HepG2 (cell line): ENCODE results near the gene HRH2. TPM values are rescaled to one million over a fixed set of nuclear protein-coding genes. Genes with fewer than 3 reads are reported as not detected.

ENCODE experiments used
- ATAC-seq: fragments of 200-7000 bp; cut with Tn5 transposase; 3 replicates; pipeline ENCODE4 v1.9.1; 2020; ENCODE audit warnings: mild to moderate bottlenecking, moderate library complexity
- BruUV-seq: library from RNA; stranded (reverse); fragments of 400-500 nt; replicated peaks from 2 replicates; lab custom pipeline; 2021; lab: Mats Ljungman, UMichigan
- CTCF ChIA-PET: fragments of 300-600 bp; formaldehyde crosslinking; extraction: SDS; loops from one replicate; lab custom pipeline; 2021; ENCODE audit warnings: low total read pairs, inconsistent platforms, low intra/inter-chr PET ratio; lab: Yijun Ruan, JAX
- POLR2A ChIA-PET: fragments of 350-600 bp; sonication (Branson Sonifier 250); formaldehyde crosslinking; loops from one replicate; lab custom pipeline; 2020; ENCODE audit warnings: antibody characterized with exemption, inconsistent platforms; lab: Yijun Ruan, JAX
- DNase-seq: peaks from one replicate; pipeline ENCODE4 v3.0.0-alpha.2; 2015; ENCODE audit warnings: low spot score
- FAIRE-seq: peaks from 3 replicates; lab custom pipeline; 2011; peaks lifted over from hg19 to GRCh38; lab: Jason Lieb, UNC
- H2AFZ ChIP-seq: one replicate; pipeline ENCODE4 v1.6.1; 2011; ENCODE audit warnings: low read length, inconsistent platforms
- H3K27ac ChIP-seq: fragments of 300-600 bp; 3 replicates; pipeline ENCODE4 v1.8.0; 2011; ENCODE audit warnings: mixed run types, mild to moderate bottlenecking, mixed read lengths, low read length, inconsistent platforms; ENCODE audit not compliant: insufficient read depth; ENCODE audit errors: extremely low read length
- H3K27me3 ChIP-seq, 2 experiments: fragments of 200-600 bp in 1 of 2; 2 replicates in 1 of 2; 3 replicates in 1 of 2; pipeline versions ENCODE4 v1.6.0 to v1.8.0; 2011; ENCODE audit warnings: low read length in 2 of 2, mild to moderate bottlenecking in 2 of 2, moderate library complexity in 2 of 2, inconsistent platforms in 1 of 2; ENCODE audit not compliant: insufficient read depth in 2 of 2, control insufficient read depth in 1 of 2
- H3K36me3 ChIP-seq, 2 experiments: fragments of 200-600 bp in 1 of 2; replicated peaks in 1 of 2; 2 replicates in 1 of 2; 3 replicates in 1 of 2; pipeline versions ENCODE4 v1.5.1 to v1.8.0; 2011; ENCODE audit warnings: low read length in 2 of 2, inconsistent platforms in 1 of 2; ENCODE audit not compliant: insufficient read depth in 2 of 2, control insufficient read depth in 1 of 2
- H3K4me1 ChIP-seq: 2 replicates; pipeline ENCODE4 v1.5.1; 2012; ENCODE audit warnings: low read length, inconsistent platforms; ENCODE audit not compliant: insufficient read depth
- H3K4me2 ChIP-seq: 2 replicates; pipeline ENCODE4 v1.6.0; 2011; ENCODE audit warnings: low read depth, low read length, inconsistent platforms
- H3K4me3 ChIP-seq, 3 experiments: fragments of 200-600 bp in 1 of 3; sonication (generic), shearing (Covaris generic) in 1 of 3; replicated peaks in 1 of 3; 2 replicates each; pipeline ENCODE4 v1.5.1; 2011 to 2016; ENCODE audit warnings: low read length in 3 of 3, inconsistent platforms in 2 of 3, low read depth in 2 of 3, mild to moderate bottlenecking in 2 of 3, control low read depth in 1 of 3, mixed read lengths in 1 of 3; ENCODE audit not compliant: insufficient read depth in 1 of 3
- H3K79me2 ChIP-seq: one replicate; pipeline ENCODE4 v1.6.1; 2011; ENCODE audit warnings: low read length, inconsistent platforms; ENCODE audit not compliant: insufficient read depth
- H3K9ac ChIP-seq: 2 replicates; pipeline ENCODE4 v1.6.0; 2011; ENCODE audit warnings: mild to moderate bottlenecking, low read depth, low read length, inconsistent platforms; ENCODE audit not compliant: insufficient read depth
- H3K9me3 ChIP-seq: 2 replicates; pipeline ENCODE4 v1.5.1; 2012; ENCODE audit warnings: mild to moderate bottlenecking, low read length
- H4K20me1 ChIP-seq: 2 replicates; pipeline ENCODE4 v1.6.0; 2011; ENCODE audit warnings: inconsistent platforms, mild to moderate bottlenecking, low read length, moderate library complexity; ENCODE audit not compliant: insufficient read depth
- ARHGAP35 ChIP-seq: sonication (generic); formaldehyde crosslinking; IDR thresholded peaks from 2 replicates; pipeline ENCODE4 v1.9.0; 2022; ENCODE audit warnings: mild to moderate bottlenecking, inconsistent platforms, moderate library complexity, missing genetic modification reagents, borderline replicate concordance
- ARNTL ChIP-seq: sonication (generic); formaldehyde crosslinking; IDR thresholded peaks from 2 replicates; pipeline ENCODE4 v1.4.0; 2020; ENCODE audit warnings: mild to moderate bottlenecking, missing genetic modification reagents
- BCL6 ChIP-seq: IDR thresholded peaks from 2 replicates; pipeline ENCODE4 v1.6.1; 2016; ENCODE audit warnings: missing genetic modification reagents, missing compliant biosample characterization
- DR1 ChIP-seq: sonication (generic); formaldehyde crosslinking; IDR thresholded peaks from 2 replicates; pipeline ENCODE4 v1.8.0; 2021; ENCODE audit warnings: mild to moderate bottlenecking, missing genetic modification reagents, inconsistent platforms
- KLF11 ChIP-seq: IDR thresholded peaks from 2 replicates; pipeline ENCODE4 v1.6.1; 2016; ENCODE audit warnings: missing compliant biosample characterization
- NCOR1 ChIP-seq: fragments of 200-600 bp; sonication (generic); IDR thresholded peaks from 2 replicates; pipeline ENCODE4 v1.7.0; 2017; ENCODE audit warnings: antibody characterized with exemption, low read length, borderline replicate concordance
- PLRG1 ChIP-seq: fragments of 450-650 bp; conservative IDR thresholded peaks from 2 replicates; pipeline ENCODE4 v1.6.1; 2016
- SAP130 ChIP-seq: IDR thresholded peaks from 2 replicates; pipeline ENCODE4 v1.6.1; 2016; ENCODE audit warnings: low read depth
- SMAD3 ChIP-seq: sonication (generic); formaldehyde crosslinking; IDR thresholded peaks from 2 replicates; pipeline ENCODE4 v1.4.0; 2020; ENCODE audit warnings: missing genetic modification reagents
- SOX5 ChIP-seq: IDR thresholded peaks from 2 replicates; pipeline ENCODE4 v1.6.1; 2016; ENCODE audit warnings: borderline replicate concordance
- SYNCRIP ChIP-seq: fragments of 200-400 bp; formaldehyde crosslinking; IDR thresholded peaks from 2 replicates; pipeline ENCODE4 v1.6.1; 2018; ENCODE audit warnings: mild to moderate bottlenecking, low read depth, low read length; ENCODE audit not compliant: insufficient read depth
- ZNF101 ChIP-seq: sonication (generic); formaldehyde crosslinking; IDR thresholded peaks from 2 replicates; pipeline ENCODE4 v1.4.0; 2020; ENCODE audit warnings: mild to moderate bottlenecking, low read depth, missing genetic modification reagents, borderline replicate concordance
- ZNF12 ChIP-seq: sonication (generic); formaldehyde crosslinking; IDR thresholded peaks from 2 replicates; pipeline ENCODE4 v1.5.0; 2020; ENCODE audit warnings: missing genetic modification reagents
- ZNF678 ChIP-seq: sonication (generic); formaldehyde crosslinking; IDR thresholded peaks from 2 replicates; pipeline ENCODE4 v1.4.0; 2020; ENCODE audit warnings: mild to moderate bottlenecking, missing genetic modification reagents
- WGBS: methylation state at CpG from one replicate; pipeline ENCODE4 v1.1.6; 2017; ENCODE audit warnings: low lambda C conversion rate; 5-methylcytosine and 5-hydroxymethylcytosine counted together
- in situ Hi-C: cut with HindIII; loops from 2 replicates; pipeline ENCODE4 v1.10.0; 2017; ENCODE audit warnings: low pct_unique_long_range_greater_than_20kb; ENCODE audit not compliant: extremely low pct_ligation_motif_present
- intact Hi-C: fragments of 100-400 bp; cut with micrococcal nuclease; formaldehyde crosslinking; loops from one replicate; pipeline ENCODE4 v1.10.0; 2022; ENCODE audit not compliant: unreplicated experiment
- polyA plus RNA-seq, 8 experiments: library from polyadenylated mRNA; depleted of rRNA in 3 of 8; stranded (reverse) in 7 of 8; unstranded in 1 of 8; fragments of >200 nt; fragmentation: Illumina TruSeq in 4 of 8; extraction: Trizol in 4 of 8; gene quantifications; 2 replicates each; pipeline versions ENCODE4 v1.2.1 to v1.2.3, GENCODE V29; 2011 to 2016; ENCODE audit warnings: low read depth in 4 of 8, missing spikeins in 1 of 8, mixed read lengths in 1 of 8; ENCODE audit not compliant: insufficient read depth in 1 of 8
- total RNA-seq, 5 experiments: library from RNA; depleted of rRNA; stranded (reverse); fragments of >200 nt; fragmentation: Illumina TruSeq; extraction: Trizol; gene quantifications; 2 replicates each; pipeline ENCODE4 v1.2.3, GENCODE V29; 2016; ENCODE audit warnings: low read depth in 1 of 5
- TF ChIP-seq, protein P1 (sequence below): sonication (generic); formaldehyde crosslinking; IDR thresholded peaks from 2 replicates; pipeline ENCODE4 v1.5.0; 2020; ENCODE audit warnings: missing genetic modification reagents, mild to moderate bottlenecking, borderline replicate concordance
- TF ChIP-seq, protein P2 (sequence below): IDR thresholded peaks from 2 replicates; pipeline ENCODE4 v1.6.1; 2016; ENCODE audit warnings: low read depth
- TF ChIP-seq, protein P3 (sequence below): sonication (generic); formaldehyde crosslinking; IDR thresholded peaks from 2 replicates; pipeline ENCODE4 v1.4.0; 2020; ENCODE audit warnings: low read depth, mild to moderate bottlenecking, missing genetic modification reagents
- TF ChIP-seq, protein P4 (sequence below): sonication (generic); formaldehyde crosslinking; IDR thresholded peaks from 2 replicates; pipeline ENCODE4 v1.4.0; 2020; ENCODE audit warnings: missing genetic modification reagents

HRH2 gene
- total and polyA plus RNA-seq, 2 of the 13 experiments (the other 11 are each of a cell fraction or from before 2014, with no cell fraction given) = not detected

DNA sequence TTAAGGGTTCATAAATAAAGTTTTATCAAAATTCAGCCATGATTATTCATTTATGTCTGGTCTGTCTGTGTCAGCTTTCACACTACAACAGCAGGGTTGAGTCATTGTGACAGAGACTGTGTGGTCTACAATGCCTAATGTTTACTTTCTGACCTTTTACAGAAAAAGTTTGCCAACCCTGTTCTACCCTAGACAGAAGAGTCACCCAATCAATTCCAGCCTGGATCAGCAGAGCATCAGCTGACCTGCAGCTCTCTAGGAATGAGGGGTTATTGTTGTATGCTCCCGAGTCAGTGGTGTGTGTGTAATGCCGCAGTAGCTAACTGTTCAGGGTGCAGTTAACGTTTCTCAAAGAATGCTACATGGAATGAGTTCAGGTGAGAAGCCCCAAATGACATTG, 87.3 kb downstream of the HRH2 start:
- no peaks in the 10 kb centered on the region; a peak in 1 of 5 replicates for H3K27me3 ChIP-seq
- in situ Hi-C loops (loop anchor here (25.0 kb wide), 1 partner anchor 842 kb away; no protein-coding TSS in a partner anchor), intact Hi-C loops (loop anchor here (10.0 kb wide), 1 partner anchor 50 kb away; no protein-coding TSS in a partner anchor)
- CTCF ChIA-PET = no interaction called here
- no peak overlapping the region for H3K4me3 ChIP-seq
- no peaks in the 10 kb centered on the region for H4K20me1 ChIP-seq
- ATAC-seq = peak; percentile 53; the same call in 2 of the 3 replicates
- no peak overlapping the region for H2AFZ ChIP-seq
- peak; percentile 50 for DNase-seq
- 6% methylated on average over 3 of the region's 3 CpGs for WGBS
- H3K9me3 ChIP-seq = no peaks in the 10 kb centered on the region
- peaks cover 11% of the 10 kb centered on the region; the same call in 1 of the 2 replicates for H3K4me1 ChIP-seq
- H3K9ac ChIP-seq = no peak overlapping the region
- POLR2A ChIA-PET = no interaction called here
- no peak overlapping the region for H3K27ac ChIP-seq
- BruUV-seq = no TSS peak
- H3K36me3 ChIP-seq = no peaks in the 10 kb centered on the region
- no peaks in the 10 kb centered on the region for H3K79me2 ChIP-seq
- FAIRE-seq = no peak
- H3K4me2 ChIP-seq = no peak overlapping the region
- peak; percentile 25; the same call in 1 of the 2 replicates for TF ChIP-seq SOX5 (CRISPR knock-in tag)
- no peak for TF ChIP-seq SMAD3 (CRISPR knock-in tag)
- 0 out of 2 replicates have a peak, but pooled peaks have one; percentile 11 for TF ChIP-seq SAP130 (CRISPR knock-in tag)
- TF ChIP-seq, protein P1, sequence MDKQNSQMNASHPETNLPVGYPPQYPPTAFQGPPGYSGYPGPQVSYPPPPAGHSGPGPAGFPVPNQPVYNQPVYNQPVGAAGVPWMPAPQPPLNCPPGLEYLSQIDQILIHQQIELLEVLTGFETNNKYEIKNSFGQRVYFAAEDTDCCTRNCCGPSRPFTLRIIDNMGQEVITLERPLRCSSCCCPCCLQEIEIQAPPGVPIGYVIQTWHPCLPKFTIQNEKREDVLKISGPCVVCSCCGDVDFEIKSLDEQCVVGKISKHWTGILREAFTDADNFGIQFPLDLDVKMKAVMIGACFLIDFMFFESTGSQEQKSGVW (CRISPR knock-in tag) = no peak
- no peak for TF ChIP-seq ZNF101
- no peak for TF ChIP-seq ARNTL
- TF ChIP-seq SYNCRIP = no peak
- TF ChIP-seq, protein P2, sequence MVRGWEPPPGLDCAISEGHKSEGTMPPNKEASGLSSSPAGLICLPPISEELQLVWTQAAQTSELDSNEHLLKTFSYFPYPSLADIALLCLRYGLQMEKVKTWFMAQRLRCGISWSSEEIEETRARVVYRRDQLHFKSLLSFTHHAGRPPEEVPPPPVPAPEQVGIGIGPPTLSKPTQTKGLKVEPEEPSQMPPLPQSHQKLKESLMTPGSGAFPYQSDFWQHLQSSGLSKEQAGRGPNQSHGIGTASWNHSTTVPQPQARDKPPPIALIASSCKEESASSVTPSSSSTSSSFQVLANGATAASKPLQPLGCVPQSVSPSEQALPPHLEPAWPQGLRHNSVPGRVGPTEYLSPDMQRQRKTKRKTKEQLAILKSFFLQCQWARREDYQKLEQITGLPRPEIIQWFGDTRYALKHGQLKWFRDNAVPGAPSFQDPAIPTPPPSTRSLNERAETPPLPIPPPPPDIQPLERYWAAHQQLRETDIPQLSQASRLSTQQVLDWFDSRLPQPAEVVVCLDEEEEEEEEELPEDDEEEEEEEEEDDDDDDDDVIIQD (CRISPR knock-in tag) = no peak
- no peak for TF ChIP-seq ZNF678
- TF ChIP-seq, protein P3, sequence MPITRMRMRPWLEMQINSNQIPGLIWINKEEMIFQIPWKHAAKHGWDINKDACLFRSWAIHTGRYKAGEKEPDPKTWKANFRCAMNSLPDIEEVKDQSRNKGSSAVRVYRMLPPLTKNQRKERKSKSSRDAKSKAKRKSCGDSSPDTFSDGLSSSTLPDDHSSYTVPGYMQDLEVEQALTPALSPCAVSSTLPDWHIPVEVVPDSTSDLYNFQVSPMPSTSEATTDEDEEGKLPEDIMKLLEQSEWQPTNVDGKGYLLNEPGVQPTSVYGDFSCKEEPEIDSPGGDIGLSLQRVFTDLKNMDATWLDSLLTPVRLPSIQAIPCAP (CRISPR knock-in tag) = no peak
- TF ChIP-seq BCL6 = peak; percentile 98
- TF ChIP-seq KLF11 (CRISPR knock-in tag) = no peak
- peak; percentile 22; the same call in 1 of the 2 replicates for TF ChIP-seq NCOR1
- TF ChIP-seq ZNF12 = 0 out of 2 replicates have a peak, but pooled peaks have one; percentile 46
- no peak for TF ChIP-seq DR1 (CRISPR knock-in tag)
- TF ChIP-seq ARHGAP35 (CRISPR knock-in tag) = no peak
- TF ChIP-seq PLRG1 = no peak
- TF ChIP-seq, protein P4, sequence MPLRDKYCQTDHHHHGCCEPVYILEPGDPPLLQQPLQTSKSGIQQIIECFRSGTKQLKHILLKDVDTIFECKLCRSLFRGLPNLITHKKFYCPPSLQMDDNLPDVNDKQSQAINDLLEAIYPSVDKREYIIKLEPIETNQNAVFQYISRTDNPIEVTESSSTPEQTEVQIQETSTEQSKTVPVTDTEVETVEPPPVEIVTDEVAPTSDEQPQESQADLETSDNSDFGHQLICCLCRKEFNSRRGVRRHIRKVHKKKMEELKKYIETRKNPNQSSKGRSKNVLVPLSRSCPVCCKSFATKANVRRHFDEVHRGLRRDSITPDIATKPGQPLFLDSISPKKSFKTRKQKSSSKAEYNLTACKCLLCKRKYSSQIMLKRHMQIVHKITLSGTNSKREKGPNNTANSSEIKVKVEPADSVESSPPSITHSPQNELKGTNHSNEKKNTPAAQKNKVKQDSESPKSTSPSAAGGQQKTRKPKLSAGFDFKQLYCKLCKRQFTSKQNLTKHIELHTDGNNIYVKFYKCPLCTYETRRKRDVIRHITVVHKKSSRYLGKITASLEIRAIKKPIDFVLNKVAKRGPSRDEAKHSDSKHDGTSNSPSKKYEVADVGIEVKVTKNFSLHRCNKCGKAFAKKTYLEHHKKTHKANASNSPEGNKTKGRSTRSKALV (CRISPR knock-in tag) = no peak
